Stimulated activated CD4-positive, alpha-beta T cell treated with anti-CD3 and anti-CD28 coated beads, Interleukin-1b, Interleukin-23, amount 100 ng/mL, for 4 hours (primary cell): ENCODE data around the gene CLMN.

ENCODE experiments used
- DNase-seq, 2 donors: peaks; one replicate each; pipeline ENCODE4 v3.0.0-alpha.2; 2020; ENCODE audit warnings: low read depth in 2 of 2

CLMN gene

DNA sequence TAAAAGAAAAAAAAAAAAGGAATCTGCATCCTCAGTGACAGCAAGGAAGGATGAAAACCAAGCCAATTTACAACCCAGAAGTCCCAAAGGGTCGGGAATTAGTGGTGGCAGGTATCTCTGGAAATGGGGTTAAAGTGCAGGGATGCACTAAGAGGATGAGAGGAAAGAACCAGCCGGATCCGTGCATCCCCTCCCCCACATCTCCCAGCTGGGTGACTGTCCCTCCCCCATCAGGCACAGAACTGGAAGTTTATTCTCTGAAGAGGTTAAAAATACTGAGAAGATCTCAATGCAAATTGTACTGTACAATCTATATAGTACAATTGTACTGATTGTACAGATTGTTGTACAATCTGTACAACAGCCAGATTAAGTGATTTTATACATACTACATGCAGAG lies 15.4 kb downstream of the CLMN start:
- no peak for DNase-seq

DNA sequence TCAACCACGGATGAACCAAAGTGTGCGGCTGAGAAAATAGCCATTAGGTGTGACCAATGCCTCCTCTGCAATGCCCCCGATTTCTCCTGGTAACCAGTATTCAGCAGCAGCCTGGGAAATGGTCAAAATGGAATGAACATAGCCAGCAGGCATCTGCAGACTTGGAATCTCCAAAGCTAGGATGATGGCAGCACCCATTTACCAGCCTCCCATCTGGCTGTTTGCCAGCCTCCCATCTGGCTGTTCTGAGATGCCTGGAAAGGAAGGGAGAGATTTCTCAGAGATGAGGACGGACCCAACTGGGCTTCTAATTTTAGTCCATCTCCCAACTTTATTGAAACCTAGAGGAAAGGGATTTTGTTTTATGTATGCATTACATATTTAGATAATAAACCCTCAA lies 16.2 kb downstream of the CLMN start:
- no peak for DNase-seq

DNA sequence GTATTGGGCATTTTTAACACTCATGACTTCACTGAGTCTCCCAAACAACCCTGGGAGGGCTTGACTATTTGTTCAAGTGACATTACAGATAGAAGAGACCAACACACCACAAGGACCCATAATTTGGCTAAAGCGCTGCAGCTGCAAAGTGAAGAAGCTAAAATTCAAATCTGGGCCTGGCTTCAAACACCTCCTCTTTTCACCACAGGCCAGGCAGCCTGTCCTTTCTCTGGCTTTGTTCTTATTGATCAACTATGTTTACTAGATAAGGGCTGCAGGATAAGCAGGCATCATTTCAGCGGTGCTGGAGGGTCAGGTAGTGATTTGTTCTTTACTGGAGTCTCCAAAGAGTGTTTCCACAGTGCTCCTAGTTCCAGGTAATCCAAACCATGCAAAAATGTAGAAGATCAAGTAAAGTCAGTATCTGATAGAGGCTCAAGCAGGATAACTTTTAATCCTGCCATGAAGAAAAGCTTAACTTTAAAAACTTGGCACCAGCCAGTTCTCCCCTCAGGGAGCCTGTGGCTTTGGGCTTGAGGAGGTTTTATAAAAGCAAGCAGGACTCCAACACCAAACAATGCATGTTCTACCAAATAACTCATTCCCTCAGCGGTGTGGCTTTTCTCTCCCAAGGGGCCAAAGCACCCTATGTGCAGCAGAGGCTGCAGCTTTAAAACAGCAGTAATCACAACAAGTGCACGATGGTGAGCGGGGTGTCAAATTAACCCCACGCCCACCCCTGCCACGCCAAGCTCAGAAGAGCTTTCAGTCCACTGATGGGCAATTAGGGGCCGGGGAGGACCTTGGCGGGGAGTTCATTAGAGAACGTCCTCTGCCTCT lies 16.8 kb downstream of the CLMN start:
- no peak for DNase-seq

DNA sequence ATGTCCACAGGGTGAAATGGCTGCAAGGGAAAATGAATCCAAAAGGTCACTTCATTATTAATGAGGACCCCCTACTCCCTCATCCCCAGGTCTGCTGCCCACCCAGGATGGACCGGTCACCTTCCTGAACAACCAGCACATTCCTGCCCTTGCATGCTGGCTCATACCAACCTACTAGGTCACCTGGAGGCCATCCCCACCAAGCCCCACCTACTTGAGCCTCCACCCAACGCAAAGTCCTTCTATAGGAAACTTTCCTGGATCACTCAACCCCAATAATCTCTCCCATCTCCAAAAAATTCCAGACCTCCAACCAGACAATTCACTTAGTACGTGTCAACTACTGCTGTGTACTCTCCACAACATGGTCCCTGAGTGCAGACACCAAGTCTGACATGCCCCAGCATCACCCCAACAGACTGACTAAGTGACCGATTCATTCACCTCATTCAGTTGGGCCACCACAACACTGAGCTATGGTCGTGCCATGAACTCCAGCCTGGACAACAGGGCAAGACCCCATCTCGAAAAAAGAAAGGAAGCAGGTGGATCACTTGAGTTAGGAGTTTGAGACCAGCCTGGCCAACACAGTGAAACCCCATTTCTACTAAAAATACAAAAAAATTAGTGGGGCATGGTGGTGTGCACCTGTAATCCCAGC lies 18.1 kb downstream of the CLMN start:
- no peak for DNase-seq

DNA sequence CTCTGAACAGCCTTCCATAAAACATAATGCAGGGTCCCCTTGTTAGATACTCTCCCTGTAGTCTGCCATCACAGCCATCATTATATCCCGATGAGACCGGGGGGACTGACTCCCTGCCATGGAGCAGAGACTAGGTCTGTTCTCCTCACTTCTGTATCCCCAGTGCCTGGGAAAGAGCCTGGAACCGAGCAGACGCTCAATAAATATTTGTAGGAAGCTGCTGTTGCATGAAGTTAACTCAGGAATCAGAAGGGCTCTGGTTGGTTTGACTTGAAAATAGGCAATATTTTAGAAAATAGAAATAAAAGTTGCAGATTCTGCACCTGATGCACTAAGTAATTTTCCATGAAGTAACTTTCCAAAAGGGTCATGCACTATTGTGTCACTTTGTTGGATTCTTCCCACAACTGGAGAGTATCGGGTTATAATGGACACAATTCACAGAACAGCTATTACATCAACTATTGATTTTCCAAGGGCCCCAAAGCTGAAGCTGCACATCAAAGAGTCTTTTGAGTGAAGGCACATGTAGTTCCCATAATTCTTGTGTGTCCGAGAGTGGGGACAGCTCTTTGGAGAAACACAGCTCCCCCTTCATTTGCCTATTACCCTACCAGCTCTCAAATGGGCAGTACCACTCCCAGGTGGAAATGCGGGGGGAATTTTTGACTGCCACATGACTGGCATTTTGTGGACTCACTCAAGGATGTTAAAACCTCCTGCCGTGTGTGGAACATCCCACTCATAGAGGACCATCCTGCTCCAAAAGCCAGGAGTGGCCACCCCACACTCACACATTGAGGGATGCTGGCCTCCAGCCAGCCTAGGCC lies 18.8 kb downstream of the CLMN start:
- no peak for DNase-seq

DNA sequence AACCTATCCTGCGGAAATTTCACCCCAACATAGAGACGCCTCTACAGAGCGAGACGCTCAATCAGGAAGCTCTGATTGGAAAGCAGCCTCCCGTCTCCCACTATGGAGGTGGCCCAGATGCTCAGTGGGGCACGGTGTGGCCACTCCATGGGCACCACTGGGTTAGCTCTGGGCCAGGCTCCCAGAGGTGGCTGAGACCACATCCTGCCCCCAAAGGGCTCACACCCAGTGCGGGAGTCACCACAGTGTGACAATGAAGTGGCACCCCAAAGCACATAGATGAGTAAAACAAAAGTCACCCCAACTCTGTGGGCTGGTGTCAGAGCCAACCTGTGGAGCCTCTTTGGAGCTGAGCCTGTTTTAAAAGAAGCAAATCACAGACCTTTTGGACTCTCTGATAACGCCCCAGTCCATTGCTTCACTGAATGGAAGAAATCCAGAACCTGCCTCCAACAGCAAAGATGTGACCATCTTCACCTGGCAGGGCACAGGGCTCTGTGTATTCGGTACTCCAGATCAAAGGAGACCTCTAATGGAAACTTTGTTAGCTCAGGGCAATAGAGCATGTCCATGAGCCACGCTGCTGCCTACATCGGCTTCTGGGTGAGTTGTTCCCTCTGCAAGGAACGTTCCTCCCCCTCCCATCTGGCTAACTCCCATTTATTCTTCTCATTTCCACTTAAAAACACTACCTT lies 19.6 kb downstream of the CLMN start:
- no peak for DNase-seq

DNA sequence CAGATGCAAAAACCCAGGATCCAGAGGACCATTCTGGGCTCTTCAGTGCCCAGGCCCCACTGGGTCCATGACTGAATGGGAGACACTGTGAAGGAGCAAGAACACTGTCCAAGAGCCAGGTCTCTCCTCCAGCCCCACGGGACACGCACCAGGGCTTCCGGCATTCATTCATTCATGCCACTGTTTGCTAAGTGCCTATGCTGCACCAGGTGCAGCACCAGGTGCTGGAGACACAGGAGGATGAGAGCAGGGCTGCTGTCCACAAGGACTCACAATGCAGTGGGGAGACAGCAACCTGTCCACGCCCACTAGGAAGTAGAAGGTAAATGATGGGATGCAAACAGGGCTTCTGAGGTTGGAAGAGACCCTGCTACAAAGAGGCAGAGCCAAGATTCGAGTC lies 20.4 kb downstream of the CLMN start:
- DNase-seq = no peak

DNA sequence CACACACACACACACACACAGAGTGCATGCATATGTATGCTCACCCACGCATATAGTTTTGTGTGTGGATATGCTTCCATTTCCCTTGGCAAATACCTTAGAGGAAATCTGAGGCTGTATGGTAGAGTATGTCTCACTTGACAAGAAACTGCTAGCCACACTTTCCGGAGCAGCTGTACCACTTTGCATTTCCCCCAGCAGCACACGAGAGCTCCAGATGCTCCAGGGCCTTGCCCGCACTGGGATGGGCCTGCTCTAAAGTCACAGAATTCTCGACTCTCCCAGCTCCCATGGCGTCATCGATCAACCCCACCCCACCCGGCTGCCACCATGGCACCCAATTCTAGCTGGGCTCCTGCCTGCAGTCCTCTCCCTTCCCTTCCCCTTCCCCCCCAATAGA lies 21.9 kb downstream of the CLMN start:
- no peak for DNase-seq

DNA sequence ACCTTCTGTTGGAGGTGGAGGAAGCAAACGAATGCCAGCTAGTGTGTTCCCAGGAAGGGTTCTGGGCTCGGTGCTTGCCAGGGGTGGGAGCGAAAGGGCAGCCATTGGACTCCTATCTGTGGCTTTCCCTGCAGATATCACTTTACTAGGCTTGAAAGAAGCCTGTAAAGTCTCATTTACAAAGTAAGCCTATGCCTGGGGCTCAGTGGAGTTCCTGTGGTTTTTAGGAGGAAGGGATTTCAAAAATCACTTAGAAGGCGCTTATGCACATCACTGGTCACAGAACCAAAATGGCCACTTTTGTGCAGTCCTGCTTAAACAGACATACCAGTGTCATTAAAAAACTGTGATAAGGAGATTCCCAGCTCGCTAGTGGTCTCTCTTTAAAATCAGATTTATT lies 22.7 kb downstream of the CLMN start:
- no peak for DNase-seq

DNA sequence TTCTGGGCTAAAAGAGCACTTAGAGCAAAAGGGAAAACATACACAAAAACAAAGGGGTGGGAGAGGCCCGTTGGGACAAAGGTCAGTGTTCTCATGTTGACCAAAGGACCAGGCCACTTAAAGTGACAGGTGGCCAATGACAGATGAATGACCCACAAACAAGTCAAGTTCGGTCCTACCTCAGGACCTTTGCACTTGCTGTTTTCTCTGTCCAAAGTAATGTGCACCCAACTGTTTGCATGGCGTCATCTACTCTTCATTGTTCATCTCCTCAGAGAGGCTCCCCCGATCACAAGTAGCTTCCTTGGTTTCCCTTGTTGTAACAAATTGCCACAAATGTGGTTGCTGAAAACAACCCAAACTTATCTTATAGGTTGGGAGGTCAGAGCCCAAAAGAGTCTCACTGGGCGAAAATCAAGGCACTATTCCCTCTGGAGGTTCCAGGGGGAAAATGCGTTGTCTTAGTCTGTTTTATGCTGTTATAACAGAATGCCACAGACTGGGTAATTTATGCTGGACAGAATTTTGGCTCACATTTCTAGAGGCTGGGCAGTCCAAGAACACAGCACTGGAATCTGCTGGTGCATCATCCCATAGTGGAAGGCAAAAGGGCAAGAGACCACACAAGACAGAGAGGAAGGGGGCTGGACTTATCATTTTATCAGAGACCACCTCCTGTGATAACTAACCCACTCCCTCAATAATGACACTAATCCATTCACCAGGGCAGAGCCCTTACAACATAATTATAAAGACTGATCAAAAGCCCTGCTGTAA lies 23.9 kb downstream of the CLMN start:
- no peak for DNase-seq

DNA sequence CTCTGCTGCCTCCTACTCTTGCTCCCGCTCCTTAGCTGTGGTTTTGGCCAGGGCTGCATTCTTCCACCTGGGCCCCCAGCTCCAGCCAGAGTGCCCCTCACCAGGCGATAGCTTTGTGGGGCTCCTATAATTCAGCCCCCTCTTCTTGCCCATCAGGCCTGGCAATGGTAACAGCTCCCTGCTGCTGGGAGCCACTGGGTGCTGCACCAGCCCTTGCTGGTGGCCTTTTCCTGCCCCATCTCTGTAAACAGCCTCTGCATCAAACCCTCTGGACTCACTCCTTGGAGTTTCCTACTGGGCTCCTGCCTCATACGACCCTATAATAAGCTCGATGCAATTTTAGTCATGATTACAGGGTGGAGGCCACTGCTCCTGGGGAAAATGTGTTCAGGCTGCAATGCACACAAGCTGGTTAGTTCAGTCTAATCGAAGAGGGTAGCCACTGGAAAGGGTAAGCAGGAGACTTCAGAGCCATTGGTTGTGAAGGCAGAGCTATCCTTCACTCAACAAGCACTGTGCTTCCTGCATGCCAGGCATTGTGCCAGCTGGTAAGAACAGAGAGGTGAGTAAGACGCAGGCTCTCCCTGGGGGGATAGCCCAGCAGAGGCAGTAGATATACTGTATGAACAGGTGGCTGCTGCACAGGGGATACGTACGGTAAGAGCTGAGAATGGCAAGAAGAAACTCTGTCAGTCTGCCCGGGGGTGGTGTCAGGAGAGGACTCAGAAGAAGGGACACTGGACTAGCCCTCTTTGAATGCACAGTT lies 24.7 kb downstream of the CLMN start:
- DNase-seq = no peak

DNA sequence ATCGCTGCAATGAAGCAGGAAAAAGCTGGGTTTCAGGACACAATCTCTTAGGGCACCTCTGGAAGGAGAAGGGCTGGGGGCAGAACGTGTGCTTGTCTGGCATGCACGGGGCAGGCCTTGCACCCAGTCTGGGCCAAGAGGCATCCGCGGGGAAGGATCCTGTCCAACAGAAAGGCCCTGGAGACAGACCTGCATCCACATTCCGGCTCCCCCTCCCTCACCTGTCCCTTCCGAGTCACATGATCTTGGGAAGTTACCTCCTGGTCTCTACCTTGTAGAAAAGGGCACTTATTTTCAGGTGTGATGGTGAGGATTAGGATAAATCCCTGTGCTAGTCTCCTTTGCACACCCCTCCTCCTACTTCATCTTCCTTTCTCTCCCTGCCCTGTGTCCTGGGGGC lies 25.4 kb downstream of the CLMN start:
- DNase-seq = no peak

DNA sequence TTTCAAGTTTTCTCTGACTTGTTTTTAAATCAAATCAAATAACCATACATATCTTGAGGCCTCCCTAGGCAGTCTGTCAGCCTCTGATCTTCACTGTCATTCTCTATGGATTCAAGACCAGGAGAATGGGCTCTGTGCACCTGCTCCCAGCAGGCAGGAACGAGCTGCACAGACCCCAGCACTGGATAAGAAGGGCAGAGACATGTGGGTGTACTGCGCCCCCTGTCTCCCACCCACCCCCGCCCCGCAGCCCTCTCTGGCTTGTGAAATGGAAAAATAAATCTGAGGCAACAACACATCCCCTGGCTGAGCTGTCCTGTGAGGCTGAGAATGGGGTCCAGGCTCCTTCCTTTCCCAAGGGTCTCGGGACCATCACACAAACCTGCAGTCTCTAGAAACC lies 26.3 kb downstream of the CLMN start:
- DNase-seq = no peak

DNA sequence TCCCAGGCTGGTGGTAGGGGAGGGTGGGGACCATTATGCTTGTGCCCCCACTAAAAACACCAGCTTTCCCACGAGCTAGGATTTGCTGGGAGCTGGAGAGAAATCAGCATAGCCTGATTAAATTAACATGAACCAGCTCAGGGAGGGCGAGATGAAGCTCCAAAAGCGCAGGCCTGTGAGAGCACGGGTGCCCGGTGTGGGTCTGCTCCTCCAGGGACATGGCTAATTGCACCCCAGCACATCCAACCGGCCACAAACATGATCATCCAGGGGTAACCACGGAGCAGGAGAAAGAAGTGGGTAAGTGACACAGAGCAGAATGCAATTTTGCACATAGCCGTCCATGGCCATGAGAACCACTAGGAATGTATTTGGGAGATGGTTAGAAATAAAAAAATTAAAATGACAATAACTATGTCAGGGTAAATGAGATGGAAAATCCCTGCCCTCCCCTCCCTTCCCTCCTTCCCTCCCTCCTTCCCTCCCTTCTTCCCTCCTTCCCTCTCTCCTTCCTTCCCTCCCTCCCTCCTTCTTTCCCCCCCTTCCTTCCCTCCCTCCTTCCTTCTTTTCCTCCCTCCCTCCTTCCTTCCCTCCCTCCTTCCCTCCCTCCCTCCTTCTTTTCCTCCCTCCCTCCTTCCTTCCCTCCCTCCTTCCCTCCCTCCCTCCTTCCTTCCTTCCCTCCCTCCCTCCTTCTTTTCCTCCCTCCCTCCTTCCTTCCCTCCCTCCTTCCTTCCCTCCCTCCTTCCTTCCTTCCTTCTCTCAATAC lies 26.9 kb downstream of the CLMN start:
- DNase-seq = no peak

DNA sequence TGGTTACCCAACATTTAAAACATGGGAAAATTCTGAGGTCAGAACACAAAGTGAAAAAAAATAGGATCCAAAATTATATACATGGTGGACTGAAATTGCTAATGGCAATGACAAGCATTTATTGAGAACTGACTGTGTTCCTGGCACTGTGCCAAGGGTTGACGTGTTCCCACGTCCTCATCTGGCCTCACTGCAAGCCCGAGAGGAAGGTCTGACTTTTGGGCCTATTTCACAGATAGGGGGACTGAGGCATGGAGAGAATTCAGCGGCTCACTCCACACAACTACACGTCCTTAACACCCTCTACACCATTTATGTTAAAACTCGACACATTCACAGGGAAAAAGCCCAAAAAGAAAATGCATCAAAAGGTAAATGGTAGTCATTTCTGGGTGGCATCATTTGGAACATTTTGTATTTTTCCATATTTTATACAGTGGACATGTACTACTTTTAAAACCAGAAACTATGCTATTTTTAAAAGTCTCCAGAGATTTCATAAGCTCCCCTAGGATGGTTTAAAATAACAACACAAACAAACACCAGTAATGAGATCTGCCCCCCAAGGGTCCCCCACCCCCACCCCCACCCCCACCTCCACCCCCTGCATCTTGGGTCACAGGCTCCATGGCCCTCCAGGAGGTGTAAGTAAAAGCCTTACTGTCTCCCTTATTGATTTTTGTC lies 27.7 kb downstream of the CLMN start:
- DNase-seq = peak in 1 of 2 donors; percentile 9

DNA sequence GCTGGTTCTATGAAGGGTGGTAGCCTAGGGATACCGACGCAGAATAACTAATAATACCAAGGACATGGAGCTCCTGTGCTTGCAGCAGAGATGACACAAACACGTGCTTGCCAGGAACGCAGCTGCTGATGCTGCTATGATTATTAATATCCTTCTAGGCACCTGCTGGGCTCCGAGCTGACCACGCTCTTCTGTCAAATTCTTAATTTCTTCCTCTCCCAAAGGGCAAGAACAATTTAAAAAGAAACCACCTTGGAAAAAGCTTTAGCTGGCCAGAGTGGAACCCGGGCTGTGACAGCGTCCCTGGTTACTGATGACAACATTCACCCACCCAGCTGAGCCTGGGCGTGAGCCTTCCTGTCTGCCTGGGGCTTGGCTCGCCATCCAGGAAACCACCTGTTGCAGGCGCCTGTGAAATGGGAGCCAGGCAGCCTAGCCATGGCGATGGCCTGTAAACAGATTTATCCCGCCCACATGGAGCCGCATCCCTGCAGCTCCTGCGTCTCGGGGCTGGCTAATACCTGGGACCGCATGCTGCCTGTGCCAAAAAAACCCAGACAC lies 28.8 kb downstream of the CLMN start:
- no peak for DNase-seq

DNA sequence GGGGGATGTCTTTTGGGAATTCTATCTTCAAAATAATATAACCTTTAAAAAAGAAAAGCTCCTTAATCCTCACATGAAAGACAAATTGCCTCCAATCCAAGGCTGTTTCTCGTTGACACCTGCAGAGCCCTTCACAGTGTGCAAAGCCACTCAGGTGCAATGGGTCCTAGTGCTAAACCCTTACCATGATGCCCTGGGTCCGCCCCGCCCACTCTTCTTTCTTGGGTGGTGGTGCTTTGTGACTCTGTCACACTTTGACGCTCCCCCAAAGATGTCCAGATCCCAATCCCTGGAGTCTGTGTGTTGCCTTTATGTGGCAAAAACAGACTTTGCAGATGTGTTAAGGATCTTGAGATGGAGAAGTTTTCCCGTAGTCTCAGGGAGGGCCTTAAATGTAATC lies 29.7 kb downstream of the CLMN start:
- DNase-seq = no peak

DNA sequence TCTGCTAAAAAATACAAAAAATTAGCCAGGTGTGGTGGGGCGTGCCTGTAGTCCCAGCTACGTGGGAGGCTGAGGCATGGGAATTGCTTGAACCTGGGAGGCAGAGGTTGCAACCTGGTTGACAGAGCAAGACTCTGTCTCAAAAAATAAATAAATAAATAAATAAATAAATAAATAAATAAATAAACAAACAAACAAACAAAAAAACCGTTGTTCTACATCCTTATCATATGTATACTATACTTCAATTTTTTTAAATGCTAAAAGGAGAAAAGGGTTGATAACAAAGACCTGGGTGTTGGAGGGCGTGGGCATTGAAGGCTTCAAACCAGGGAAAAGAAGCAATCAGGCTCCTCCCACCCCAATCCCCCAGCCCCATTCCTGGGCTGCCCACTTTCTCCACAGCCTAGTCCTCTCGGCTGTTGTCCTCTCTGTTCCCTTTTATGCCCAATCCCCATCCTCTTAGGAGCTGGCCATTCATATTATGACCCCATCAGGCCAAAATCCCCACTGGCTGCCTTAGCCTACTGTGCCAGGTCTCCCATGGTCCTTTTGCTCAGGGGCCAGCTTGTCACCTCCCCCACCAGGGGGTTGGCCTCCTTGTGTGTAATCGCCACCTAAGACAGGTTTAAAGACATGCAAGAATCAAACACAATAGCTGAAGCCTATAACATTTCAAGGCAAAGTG lies 30.2 kb downstream of the CLMN start:
- DNase-seq = no peak
